Measurements from ENCODE around the gene CDCP2.

Gene CDCP2

DNA sequence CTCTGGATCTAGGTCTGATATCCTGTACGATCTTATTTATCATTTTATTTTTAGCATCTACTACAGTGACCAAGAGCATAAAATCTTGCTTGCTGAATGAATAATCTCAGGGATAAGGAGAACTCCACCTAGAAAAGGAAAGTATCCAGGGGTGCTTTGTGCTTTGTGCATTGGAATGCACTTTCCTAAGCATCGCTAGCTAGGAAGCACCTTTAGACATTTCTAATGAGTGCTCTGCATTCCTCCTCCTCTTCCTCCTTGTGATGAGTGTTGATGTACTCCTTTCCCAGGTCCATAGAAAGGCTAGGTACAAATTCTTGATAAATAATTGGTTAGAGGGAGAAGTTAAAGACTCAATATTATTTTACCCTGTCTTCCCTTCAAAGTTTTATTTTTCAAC is 68.0 kb downstream of the CDCP2 start:
- DNase-seq, result no peak

All from fibroblast of skin of right quadriceps (primary cell).